GM18873 (cell line): ENCODE results near the gene SH3RF1.
"Not testable (repeated sequence)": the region's sequence is repeated elsewhere in the genome, so short reads cannot be mapped to it uniquely, and the experiment has no call there.

Experiments
- ATAC-seq: cut with Tn5 transposase; IDR thresholded peaks from one replicate; pipeline ENCODE4 v1.9.1; 2021; ENCODE audit warnings: mild to moderate bottlenecking, moderate library complexity, moderate number of reproducible peaks; ENCODE audit not compliant: unreplicated experiment, low FRiP score

Gene SH3RF1

GRCh38 chr4:169278624-169279023, 7.9 kb upstream of the SH3RF1 start:
- no peak for ATAC-seq

- ATAC-seq, result not testable (repeated sequence)
These were observed 7.1 kb upstream of the SH3RF1 start for GRCh38 chr4:169277838-169278237.

GRCh38 chr4:169275180-169275579, 4.4 kb upstream of the SH3RF1 start:
- ATAC-seq, result no peak

GRCh38 chr4:169274033-169274432, 3.3 kb upstream of the SH3RF1 start:
- ATAC-seq, result no peak

GRCh38 chr4:169272265-169272886, 1.6 kb upstream of the SH3RF1 start:
- no peak for ATAC-seq

GRCh38 chr4:169271692-169272007, 894 bp upstream of the SH3RF1 start:
- ATAC-seq, result peak; percentile 1

- peak; percentile 40 for ATAC-seq
These were observed 593 bp downstream of the SH3RF1 start for GRCh38 chr4:169269916-169270809.

GRCh38 chr4:169268951-169269760, 1.6 kb downstream of the SH3RF1 start:
- no peak for ATAC-seq

GRCh38 chr4:169267070-169267469, 3.7 kb downstream of the SH3RF1 start:
- no peak for ATAC-seq

- ATAC-seq, result no peak
These were observed 4.1 kb downstream of the SH3RF1 start for GRCh38 chr4:169266661-169267060.

GRCh38 chr4:169266081-169266480, 4.7 kb downstream of the SH3RF1 start:
- no peak for ATAC-seq

GRCh38 chr4:169263791-169264392, 6.9 kb downstream of the SH3RF1 start:
- no peak for ATAC-seq

- no peak for ATAC-seq
These were observed 10.4 kb downstream of the SH3RF1 start for GRCh38 chr4:169260217-169260866.

- ATAC-seq, result no peak
These were observed 11.5 kb downstream of the SH3RF1 start for GRCh38 chr4:169259271-169259670.

GRCh38 chr4:169258141-169258540, 12.6 kb downstream of the SH3RF1 start:
- no peak for ATAC-seq

- ATAC-seq, result no peak
These were observed 13.6 kb downstream of the SH3RF1 start for GRCh38 chr4:169256856-169257761.

GRCh38 chr4:169256101-169256612, 14.6 kb downstream of the SH3RF1 start:
- no peak for ATAC-seq

GRCh38 chr4:169254546-169254983, 16.2 kb downstream of the SH3RF1 start:
- no peak for ATAC-seq

- ATAC-seq, result no peak
These were observed 16.9 kb downstream of the SH3RF1 start for GRCh38 chr4:169253904-169254303.
